Raji (cell line): Measurements from ENCODE around the gene ATG5.

ENCODE experiments used
- POLR2A ChIP-seq: IDR thresholded peaks from 2 replicates; pipeline ENCODE4 v1.6.1; 2011; ENCODE audit warnings: low read depth, low read length, control low read depth; ENCODE audit not compliant: insufficient read depth

Gene ATG5

GRCh38 chr6:106249658-106250057 is 75.9 kb downstream of the ATG5 start:
- TF ChIP-seq POLR2A, result no peak

DNA sequence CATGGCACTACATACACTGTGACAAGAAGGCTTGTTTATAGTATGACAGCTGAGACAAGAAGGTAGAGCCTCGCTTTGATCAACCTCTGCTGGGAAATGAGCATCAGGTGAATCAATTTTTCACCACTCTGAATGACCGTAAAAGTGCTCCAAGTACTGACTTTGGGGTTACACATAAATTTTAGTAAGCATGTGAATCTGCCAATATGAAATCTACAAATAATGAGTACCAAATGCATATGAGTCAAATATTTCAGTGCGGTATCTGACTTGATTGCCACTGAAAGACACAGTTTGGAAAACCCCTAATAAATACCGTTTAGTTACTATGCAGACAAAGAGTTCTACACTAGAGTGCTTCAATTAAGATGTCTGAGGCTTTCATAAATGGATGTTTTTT is 77.8 kb downstream of the ATG5 start:
- no peak for TF ChIP-seq POLR2A

- no peak for TF ChIP-seq POLR2A
Observed at GRCh38 chr6:106247293-106247692, 78.3 kb downstream of the ATG5 start.

DNA sequence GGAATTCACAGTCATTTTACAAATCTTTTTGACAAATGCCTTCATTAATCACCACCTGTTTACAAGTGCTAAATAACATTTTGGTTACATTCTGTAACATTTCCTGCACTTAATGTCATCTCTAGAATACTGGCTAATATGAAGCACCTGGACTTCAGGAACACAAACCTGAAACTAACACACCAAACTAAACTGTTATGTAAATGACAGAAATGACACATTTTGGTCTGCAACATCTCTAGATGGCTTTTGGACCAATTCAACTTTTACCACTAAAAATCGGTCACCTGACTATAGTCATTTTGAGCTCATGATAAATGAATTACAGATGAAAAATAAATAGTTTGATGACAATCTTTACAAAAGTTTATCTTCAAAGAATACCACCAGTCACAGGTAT is 80.6 kb downstream of the ATG5 start:
- TF ChIP-seq POLR2A, result no peak

- no peak for TF ChIP-seq POLR2A
Observed at GRCh38 chr6:106244521-106244920, 81.0 kb downstream of the ATG5 start.

DNA sequence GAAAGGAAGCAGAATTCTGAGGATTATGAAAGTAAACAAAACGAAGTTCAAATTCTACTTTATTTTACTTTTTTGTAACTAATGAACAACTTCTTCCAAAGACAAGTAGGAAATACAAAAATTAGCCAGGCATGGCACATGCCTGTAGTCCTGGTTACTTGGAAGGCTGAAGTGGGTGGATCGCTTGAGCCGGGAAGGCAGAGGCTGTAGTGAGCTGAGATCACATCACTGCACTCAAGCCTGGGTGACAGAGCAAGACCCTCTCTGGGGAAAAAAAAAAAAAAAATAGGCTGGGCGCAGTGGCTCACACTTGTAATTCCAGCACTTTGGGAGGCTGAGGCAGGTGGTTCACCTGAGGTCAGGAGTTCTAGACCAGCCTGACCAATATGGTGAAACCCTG is 82.3 kb downstream of the ATG5 start:
- no peak for TF ChIP-seq POLR2A

GRCh38 chr6:106241498-106241897 is 84.1 kb downstream of the ATG5 start:
- TF ChIP-seq POLR2A, result no peak

DNA sequence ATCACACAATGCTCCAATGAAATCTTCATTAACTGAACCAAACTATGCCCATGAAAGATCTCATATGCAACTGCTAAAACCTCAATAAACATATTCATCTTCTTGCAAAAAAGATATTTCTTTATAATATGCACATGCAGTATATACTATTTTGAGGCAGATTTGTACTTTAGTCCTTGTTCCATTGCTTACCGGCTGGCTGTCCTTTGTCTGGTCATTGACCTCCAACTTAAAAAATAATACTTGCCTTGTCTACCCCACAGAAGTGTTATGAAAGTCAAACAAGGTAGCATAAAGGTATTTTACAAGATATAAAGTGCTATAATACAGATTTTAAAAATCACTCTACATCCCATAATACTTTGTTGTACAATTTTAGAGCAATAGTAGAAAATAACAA is 88.3 kb downstream of the ATG5 start:
- TF ChIP-seq POLR2A, result no peak

DNA sequence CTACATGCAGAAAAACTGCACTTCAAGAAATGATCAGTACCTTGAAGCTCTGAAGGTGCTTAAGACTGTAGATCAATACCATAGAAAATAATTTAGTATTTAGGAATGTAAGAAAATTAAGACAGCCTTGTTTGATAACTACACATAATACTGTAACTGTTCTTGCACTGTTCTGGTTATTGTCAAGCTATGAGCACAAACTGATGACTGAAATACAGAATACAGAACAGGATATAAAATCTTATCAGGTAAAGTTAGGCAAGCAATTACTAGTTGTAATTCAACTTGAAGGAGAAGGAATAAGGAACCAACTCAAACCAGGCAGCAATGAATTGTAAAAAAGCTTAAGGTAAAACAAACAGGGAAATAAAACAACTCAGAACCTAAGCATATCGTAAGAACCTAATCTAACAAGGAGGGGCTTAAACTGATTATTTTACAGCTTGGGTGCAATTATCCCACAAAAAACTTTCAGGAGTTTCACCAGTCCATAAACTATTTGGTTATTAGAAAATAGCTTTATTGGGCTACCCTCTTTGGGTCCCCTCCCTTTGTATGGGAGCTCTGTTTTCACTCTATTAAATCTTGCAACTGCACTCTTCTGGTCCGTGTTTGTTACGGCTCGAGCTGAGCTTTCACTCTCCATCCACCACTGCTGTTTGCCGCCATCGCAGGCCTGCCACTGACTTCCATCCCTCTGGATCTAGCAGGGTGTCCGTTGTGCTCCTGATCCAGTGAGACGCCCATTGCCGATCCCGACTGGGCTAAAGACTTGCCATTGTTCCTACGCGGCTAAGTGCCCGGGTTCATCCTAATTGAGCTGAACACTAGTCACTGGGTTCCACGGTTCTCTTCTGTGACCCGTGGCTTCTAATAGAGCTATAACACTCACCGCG is 97.7 kb downstream of the ATG5 start:
- TF ChIP-seq POLR2A, result no peak

- no peak for TF ChIP-seq POLR2A
Observed at GRCh38 chr6:106226676-106227075, 98.9 kb downstream of the ATG5 start.

GRCh38 chr6:106225581-106225980 is 100.0 kb downstream of the ATG5 start:
- no peak for TF ChIP-seq POLR2A

DNA sequence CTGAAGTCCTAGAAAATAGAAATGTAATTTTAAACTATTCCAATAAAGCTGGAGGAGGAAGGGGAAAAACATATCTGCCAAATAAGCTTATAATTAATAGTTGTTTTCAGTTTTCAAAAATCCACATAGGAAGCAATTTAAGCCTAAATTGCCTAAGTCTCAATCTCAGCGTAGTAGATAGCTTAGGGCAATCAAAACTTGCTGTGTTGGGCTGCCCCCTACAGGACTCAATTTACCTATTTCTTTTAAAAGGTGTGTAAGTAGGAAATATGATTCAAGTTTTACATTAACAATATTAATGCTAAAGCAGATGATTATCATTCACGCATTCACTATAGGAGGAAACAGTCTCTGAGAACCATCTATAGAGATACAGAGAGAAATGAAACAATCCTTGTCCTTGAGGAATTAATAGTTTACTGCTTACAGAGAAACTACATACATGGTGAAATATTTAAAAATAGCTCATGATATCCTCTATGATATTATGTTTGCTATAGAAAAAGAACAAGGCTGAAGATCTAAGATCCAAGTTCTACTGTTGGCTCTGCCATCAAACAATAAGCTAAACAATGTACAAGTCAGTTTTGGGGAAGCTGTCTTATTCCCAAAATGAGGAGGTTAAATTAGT is 102.1 kb downstream of the ATG5 start:
- no peak for TF ChIP-seq POLR2A

DNA sequence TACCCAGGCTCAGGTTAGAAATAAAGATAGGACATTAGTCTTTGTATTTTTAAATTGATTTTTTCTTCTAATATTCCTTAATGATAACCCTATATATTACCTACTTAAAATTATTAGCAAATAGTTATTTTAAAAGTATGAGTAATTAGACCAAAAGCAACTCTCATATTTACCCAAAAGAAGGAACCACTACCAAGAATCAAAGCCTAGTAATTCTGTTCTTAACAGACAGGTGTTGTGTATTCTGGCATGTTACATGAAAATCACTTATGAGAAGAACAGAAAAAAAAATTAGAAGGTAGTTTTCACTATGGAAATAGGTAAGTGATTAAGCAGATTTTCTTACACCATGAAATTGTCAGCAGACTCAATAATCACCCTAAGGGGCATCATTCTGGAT is 105.1 kb downstream of the ATG5 start:
- no peak for TF ChIP-seq POLR2A

GRCh38 chr6:106216527-106216926 is 109.0 kb downstream of the ATG5 start:
- TF ChIP-seq POLR2A, result no peak

GRCh38 chr6:106215608-106216007 is 110.0 kb downstream of the ATG5 start:
- no peak for TF ChIP-seq POLR2A

DNA sequence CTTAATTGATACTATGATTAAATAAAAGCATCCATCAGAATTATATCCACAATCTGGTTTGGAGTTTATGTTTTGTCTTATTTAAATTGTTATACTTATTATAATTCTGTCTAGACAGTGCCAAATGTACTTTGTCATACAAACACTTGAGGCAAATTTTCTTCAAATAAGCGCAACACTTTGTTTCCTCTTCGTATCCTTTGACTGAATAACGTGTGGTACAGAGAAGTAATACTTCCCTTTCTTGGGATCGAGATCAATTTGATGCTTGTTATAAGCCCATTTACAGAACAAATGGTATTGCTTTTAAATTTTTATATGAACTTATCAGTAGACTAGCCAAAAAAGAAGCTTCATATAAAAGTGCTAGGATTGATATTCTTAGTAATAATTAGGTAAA is 111.0 kb downstream of the ATG5 start:
- no peak for TF ChIP-seq POLR2A
